Panc1 (cell line): ENCODE data around the gene TMEM258.

Experiments used
- CTCF ChIP-seq: fragments of 450-650 bp; IDR thresholded peaks from 2 replicates; pipeline ENCODE4 v1.5.1; 2017; ENCODE audit warnings: mild to moderate bottlenecking
- TCF7L2 ChIP-seq: IDR thresholded peaks from 2 replicates; pipeline ENCODE4 v1.6.1; 2011; ENCODE audit warnings: mild to moderate bottlenecking, low read depth, low read length, inconsistent platforms

- TF ChIP-seq CTCF (no peak), TCF7L2 (no peak)
Measured at GRCh38 chr11:61795459-61795858, 3.1 kb upstream of the TMEM258 start.
